DND-41 (cell line): Measurements from ENCODE around the gene NTN1.

Experiments used
- EZH2 ChIP-seq: IDR thresholded peaks from 3 replicates; pipeline ENCODE4 v1.6.1; 2012; ENCODE audit warnings: borderline replicate concordance, low read depth, mild to moderate bottlenecking, moderate library complexity, low read length, inconsistent platforms; ENCODE audit not compliant: severe bottlenecking
- TF ChIP-seq, protein P1 (sequence below): IDR thresholded peaks from 2 replicates; pipeline ENCODE4 v1.5.1; 2012; ENCODE audit warnings: borderline replicate concordance, low read length, moderate library complexity, mild to moderate bottlenecking; ENCODE audit not compliant: poor library complexity, severe bottlenecking; ENCODE audit errors: extremely low read depth

GRCh38 chr17:9072696-9073339, 51.5 kb downstream of the NTN1 start:
- TF ChIP-seq, protein P1, sequence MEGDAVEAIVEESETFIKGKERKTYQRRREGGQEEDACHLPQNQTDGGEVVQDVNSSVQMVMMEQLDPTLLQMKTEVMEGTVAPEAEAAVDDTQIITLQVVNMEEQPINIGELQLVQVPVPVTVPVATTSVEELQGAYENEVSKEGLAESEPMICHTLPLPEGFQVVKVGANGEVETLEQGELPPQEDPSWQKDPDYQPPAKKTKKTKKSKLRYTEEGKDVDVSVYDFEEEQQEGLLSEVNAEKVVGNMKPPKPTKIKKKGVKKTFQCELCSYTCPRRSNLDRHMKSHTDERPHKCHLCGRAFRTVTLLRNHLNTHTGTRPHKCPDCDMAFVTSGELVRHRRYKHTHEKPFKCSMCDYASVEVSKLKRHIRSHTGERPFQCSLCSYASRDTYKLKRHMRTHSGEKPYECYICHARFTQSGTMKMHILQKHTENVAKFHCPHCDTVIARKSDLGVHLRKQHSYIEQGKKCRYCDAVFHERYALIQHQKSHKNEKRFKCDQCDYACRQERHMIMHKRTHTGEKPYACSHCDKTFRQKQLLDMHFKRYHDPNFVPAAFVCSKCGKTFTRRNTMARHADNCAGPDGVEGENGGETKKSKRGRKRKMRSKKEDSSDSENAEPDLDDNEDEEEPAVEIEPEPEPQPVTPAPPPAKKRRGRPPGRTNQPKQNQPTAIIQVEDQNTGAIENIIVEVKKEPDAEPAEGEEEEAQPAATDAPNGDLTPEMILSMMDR = no peak
- no peak for TF ChIP-seq EZH2
